Heart left ventricle (tissue), 16 donors: ENCODE results near the gene IGSF3. TPM values are rescaled to one million over a fixed set of nuclear protein-coding genes. Genes with fewer than 3 reads are reported as not detected.
"Not testable (repeated sequence)": the region's sequence is repeated elsewhere in the genome, so short reads cannot be mapped to it uniquely, and the experiment has no call there.

ENCODE experiments used
- ATAC-seq, 4 donors: fragments of 200-7000 bp; cut with Tn5 transposase; one replicate each; pipeline ENCODE4 v1.9.1; 2020 to 2022; ENCODE audit warnings: moderate library complexity in 4 of 4, mild to moderate bottlenecking in 3 of 4, moderate number of reproducible peaks in 1 of 4
- DNase-seq, 5 donors: peaks; one replicate each; pipeline ENCODE4 v3.0.0-alpha.2; 2020
- H3K27ac ChIP-seq, 12 donors: fragments of 200-600 bp; sonication (generic) in 4 of 12; one replicate each; pipeline versions ENCODE4 v1.5.0 to v1.8.0; 2016 to 2022; ENCODE audit warnings: mild to moderate bottlenecking in 2 of 12
- H3K27me3 ChIP-seq, 9 donors: fragments of 200-600 bp; sonication (generic) in 2 of 9; one replicate each; pipeline versions ENCODE4 v1.5.1 to v1.8.0; 2016 to 2022; ENCODE audit warnings: mild to moderate bottlenecking in 3 of 9
- H3K36me3 ChIP-seq, 9 donors: fragments of 200-600 bp; sonication (generic) in 2 of 9; one replicate each; pipeline versions ENCODE4 v1.5.0 to v1.8.0; 2018 to 2022; ENCODE audit warnings: mild to moderate bottlenecking in 2 of 9
- H3K4me1 ChIP-seq, 12 donors: fragments of 200-600 bp; sonication (generic) in 4 of 12; one replicate each; pipeline versions ENCODE4 v1.5.0 to v1.8.0; 2016 to 2022; ENCODE audit warnings: mild to moderate bottlenecking in 3 of 12
- H3K4me3 ChIP-seq, 12 donors: fragments of 200-600 bp; sonication (generic) in 4 of 12; one replicate each; pipeline versions ENCODE4 v1.5.0 to v1.8.0; 2017 to 2022; ENCODE audit warnings: mild to moderate bottlenecking in 9 of 12, moderate library complexity in 4 of 12
- H3K9me3 ChIP-seq, 12 donors: fragments of 200-600 bp; sonication (generic) in 4 of 12; one replicate each; pipeline versions ENCODE4 v1.5.0 to v1.8.0; 2016 to 2022; ENCODE audit warnings: mild to moderate bottlenecking in 1 of 12
- POLR2A ChIP-seq, 2 donors: fragments of 450-650 bp; IDR thresholded peaks; one replicate each; pipeline ENCODE4 v1.6.1; 2017; ENCODE audit warnings: antibody characterized with exemption in 2 of 2, mild to moderate bottlenecking in 2 of 2, moderate library complexity in 2 of 2
- WGBS, 4 donors: extraction: QIAGEN DNeasy Blood & Tissue Kit in 2 of 4; methylation state at CpG; one replicate each; pipeline versions ENCODE4 v1.1.5 to v1.1.7; 2013 to 2018; 5-methylcytosine and 5-hydroxymethylcytosine counted together
- intact Hi-C, 10 donors: fragments of 100-400 bp; cut with DNase I; formaldehyde crosslinking; loops; one replicate each; pipeline versions ENCODE4 v1.11.1 to v1.14.2; 2022
- polyA plus RNA-seq, 2 donors: library from polyadenylated mRNA; stranded (reverse); fragments of 200-250 nt; gene quantifications; one replicate each; pipeline ENCODE4 v1.2.3, GENCODE V29; 2013
- total RNA-seq, 9 donors: library from RNA; depleted of rRNA in 2 of 9; stranded (reverse); fragments of >200 nt in 2 of 9; fragmentation: NEBNext Ultra II Directional in 3 of 9; extraction: Animal tissue kit (Norgen Biotek cat#: 25700) in 3 of 9; gene quantifications; one replicate each; pipeline versions ENCODE4 v1.1.0 to v1.2.4, GENCODE V29; 2016 to 2023
- TF ChIP-seq, protein P1 (sequence below), 12 donors: fragments of 200-600 bp; sonication (generic) in 4 of 12; IDR thresholded peaks; one replicate each; pipeline versions ENCODE4 v1.5.0 to v1.8.0; 2018 to 2022; ENCODE audit warnings: antibody characterized with exemption in 12 of 12, mild to moderate bottlenecking in 5 of 12
- donor health status: ischemic (EF 13 %, LVEDD 7.1; RV severe dilation, severe dysfunction).
- donor health status: healthy with polysubstance abuse.
- donor health status: DM: no; HTN: yes; CAD: no.
- donor health status: DM: no; HTN: no; CAD: no.
- donor health status: ischemic (EF 25% LVEDD 6.9; RV normal size, moderate dysfunction).
- donor health status: ischemic (EF 25% LVEDD 5.7; RV mildly dilated, moderate dysfunction).
- donor health status: healthy.
- donor health status: DM: yes; HTN: yes; CAD: no.
- donor health status: ischemic (EF 35%, LVEDD 5.7; RV mildly dilated, moderate dysfunction).
- donor health status: nonischemic (EF 11% LVEDD 7.7; RV severe dilation, severe dysfunction).
- donor health status: DM: yes; HTN: yes; CAD: no.
- donor health status: PGD.
- donor health status: ischemic (EF 29% LVEDD 5.4; RV normal size, mild dysfunction).
- donor health status: nonischemic (EF 23%, LVEDD 6.1; RV moderate dilation, normal function).

The IGSF3 gene
- total and polyA plus RNA-seq, 11 donors, result 3.5 to 19.3 (median 11.5) TPM

- Histone ChIP-seq H3K27me3 (peaks cover 0 to 41% (median 0%) of the 10 kb centered on the region in 9 donors), H3K4me3 (no peak overlapping the region)
Observed at GRCh38 chr1:116664366-116664977, 3.1 kb downstream of the IGSF3 start.

GRCh38 chr1:116663821-116664220 is 3.7 kb downstream of the IGSF3 start:
- ATAC-seq (no peak), DNase-seq (no peak)
- Histone ChIP-seq H3K27ac (no peak overlapping the region), H3K4me1 (peaks cover 0 to 28% (median 12%) of the 10 kb centered on the region in 12 donors), H3K27me3 (peaks cover 0 to 41% (median 0%) of the 10 kb centered on the region in 9 donors), H3K36me3 (no peaks in the 10 kb centered on the region), H3K4me3 (no peak overlapping the region), H3K9me3 (no peaks in the 10 kb centered on the region)
- intact Hi-C loops, result no loop called here
- 86 to 93% (median 89%) methylated on average over 2 of the region's 2 CpGs for WGBS, 4 donors
- TF ChIP-seq, protein P1, sequence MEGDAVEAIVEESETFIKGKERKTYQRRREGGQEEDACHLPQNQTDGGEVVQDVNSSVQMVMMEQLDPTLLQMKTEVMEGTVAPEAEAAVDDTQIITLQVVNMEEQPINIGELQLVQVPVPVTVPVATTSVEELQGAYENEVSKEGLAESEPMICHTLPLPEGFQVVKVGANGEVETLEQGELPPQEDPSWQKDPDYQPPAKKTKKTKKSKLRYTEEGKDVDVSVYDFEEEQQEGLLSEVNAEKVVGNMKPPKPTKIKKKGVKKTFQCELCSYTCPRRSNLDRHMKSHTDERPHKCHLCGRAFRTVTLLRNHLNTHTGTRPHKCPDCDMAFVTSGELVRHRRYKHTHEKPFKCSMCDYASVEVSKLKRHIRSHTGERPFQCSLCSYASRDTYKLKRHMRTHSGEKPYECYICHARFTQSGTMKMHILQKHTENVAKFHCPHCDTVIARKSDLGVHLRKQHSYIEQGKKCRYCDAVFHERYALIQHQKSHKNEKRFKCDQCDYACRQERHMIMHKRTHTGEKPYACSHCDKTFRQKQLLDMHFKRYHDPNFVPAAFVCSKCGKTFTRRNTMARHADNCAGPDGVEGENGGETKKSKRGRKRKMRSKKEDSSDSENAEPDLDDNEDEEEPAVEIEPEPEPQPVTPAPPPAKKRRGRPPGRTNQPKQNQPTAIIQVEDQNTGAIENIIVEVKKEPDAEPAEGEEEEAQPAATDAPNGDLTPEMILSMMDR (IDR thresholded peaks at IDR 0.05), result no peak
- TF ChIP-seq POLR2A (IDR thresholded peaks at IDR 0.05), result no peak

More at GRCh38 chr1:116664366-116664977, 3.1 kb downstream of the IGSF3 start:
- no peak for TF ChIP-seq POLR2A (IDR thresholded peaks at IDR 0.05)
- TF ChIP-seq, protein P1 (IDR thresholded peaks at IDR 0.05), result no peak
- no peak for DNase-seq
- Histone ChIP-seq H3K36me3 (no peaks in the 10 kb centered on the region), H3K9me3 (no peaks in the 10 kb centered on the region), H3K27ac (no peak overlapping the region), H3K4me1 (peaks cover 0 to 28% (median 12%) of the 10 kb centered on the region in 12 donors)
- ATAC-seq, result no peak
- intact Hi-C loops, result no loop called here
- WGBS, 4 donors, result 84 to 97% (median 91%) methylated on average over 4 to 5 of the region's 5 CpGs

GRCh38 chr1:116661633-116662032 is 5.9 kb downstream of the IGSF3 start:
- ATAC-seq (no peak), DNase-seq (no peak)
- H3K27me3 ChIP-seq, result peaks cover 0 to 29% (median 0%) of the 10 kb centered on the region in 9 donors
- 57 to 81% (median 78%) methylated on average over 1 of the region's 1 CpG for WGBS, 4 donors
- TF ChIP-seq, protein P1 (IDR thresholded peaks at IDR 0.05), result no peak
- TF ChIP-seq POLR2A (IDR thresholded peaks at IDR 0.05), result no peak
- intact Hi-C loops, result no loop called here
- no peaks in the 10 kb centered on the region for H3K9me3 ChIP-seq
- H3K4me1 ChIP-seq, result peaks cover 0 to 14% (median 7%) of the 10 kb centered on the region in 12 donors
- H3K36me3 ChIP-seq, result no peaks in the 10 kb centered on the region
- no peak overlapping the region for H3K4me3 ChIP-seq
- no peak overlapping the region for H3K27ac ChIP-seq

GRCh38 chr1:116658645-116659044 is 8.9 kb downstream of the IGSF3 start:
- H3K4me3 ChIP-seq, H3K9me3 ChIP-seq, intact Hi-C loops, ATAC-seq, H3K27me3 ChIP-seq, H3K36me3 ChIP-seq, H3K27ac ChIP-seq, H3K4me1 ChIP-seq, DNase-seq: not testable (repeated sequence)
- WGBS, 4 donors, result 87 to 92% (median 89%) methylated on average over 5 of the region's 5 CpGs

GRCh38 chr1:116657836-116658235 is 9.7 kb downstream of the IGSF3 start:
- ATAC-seq, DNase-seq, H3K27ac ChIP-seq, H3K9me3 ChIP-seq, H3K27me3 ChIP-seq, H3K4me3 ChIP-seq, H3K36me3 ChIP-seq, H3K4me1 ChIP-seq, intact Hi-C loops: not testable (repeated sequence)
- 83 to 96% (median 94%) methylated on average over 6 of the region's 6 CpGs for WGBS, 4 donors
